Astrocyte (in vitro differentiated cells and primary cell): ENCODE measurements around the gene PRR36.

ENCODE experiments used
- CTCF ChIP-seq: IDR thresholded peaks from 2 replicates; pipeline ENCODE4 v1.5.1; 2011; ENCODE audit warnings: low read depth, mild to moderate bottlenecking, inconsistent platforms, low read length, moderate library complexity; ENCODE audit not compliant: insufficient read depth
- EZH2 ChIP-seq: IDR thresholded peaks from 2 replicates; pipeline ENCODE4 v1.6.1; 2012; ENCODE audit warnings: mild to moderate bottlenecking, low read length, inconsistent platforms; ENCODE audit not compliant: insufficient read depth

- TF ChIP-seq CTCF (no peak), EZH2 (no peak)
These were observed 14.1 kb downstream of the PRR36 start for GRCh38 chr19:7859831-7860713.
